Heart left ventricle (tissue), 16 donors: ENCODE data around the gene CRIM1. TPM values are rescaled to one million over a fixed set of nuclear protein-coding genes. Genes with fewer than 3 reads are reported as not detected.
A peak's percentile ranks its signal among the peaks of the same experiment; 100 is the strongest.
"Not testable (repeated sequence)": the region's sequence is repeated elsewhere in the genome, so short reads cannot be mapped to it uniquely, and the experiment has no call there.

Experiments used
- ATAC-seq, 4 donors: fragments of 200-7000 bp; cut with Tn5 transposase; one replicate each; pipeline ENCODE4 v1.9.1; 2020 to 2022; ENCODE audit warnings: moderate library complexity in 4 of 4, mild to moderate bottlenecking in 3 of 4, moderate number of reproducible peaks in 1 of 4
- DNase-seq, 5 donors: peaks; one replicate each; pipeline ENCODE4 v3.0.0-alpha.2; 2020
- H3K27ac ChIP-seq, 12 donors: fragments of 200-600 bp; sonication (generic) in 4 of 12; one replicate each; pipeline versions ENCODE4 v1.5.0 to v1.8.0; 2016 to 2022; ENCODE audit warnings: mild to moderate bottlenecking in 2 of 12
- H3K27me3 ChIP-seq, 9 donors: fragments of 200-600 bp; sonication (generic) in 2 of 9; one replicate each; pipeline versions ENCODE4 v1.5.1 to v1.8.0; 2016 to 2022; ENCODE audit warnings: mild to moderate bottlenecking in 3 of 9
- H3K36me3 ChIP-seq, 9 donors: fragments of 200-600 bp; sonication (generic) in 2 of 9; one replicate each; pipeline versions ENCODE4 v1.5.0 to v1.8.0; 2018 to 2022; ENCODE audit warnings: mild to moderate bottlenecking in 2 of 9
- H3K4me1 ChIP-seq, 12 donors: fragments of 200-600 bp; sonication (generic) in 4 of 12; one replicate each; pipeline versions ENCODE4 v1.5.0 to v1.8.0; 2016 to 2022; ENCODE audit warnings: mild to moderate bottlenecking in 3 of 12
- H3K4me3 ChIP-seq, 12 donors: fragments of 200-600 bp; sonication (generic) in 4 of 12; one replicate each; pipeline versions ENCODE4 v1.5.0 to v1.8.0; 2017 to 2022; ENCODE audit warnings: mild to moderate bottlenecking in 9 of 12, moderate library complexity in 4 of 12
- H3K9me3 ChIP-seq, 12 donors: fragments of 200-600 bp; sonication (generic) in 4 of 12; one replicate each; pipeline versions ENCODE4 v1.5.0 to v1.8.0; 2016 to 2022; ENCODE audit warnings: mild to moderate bottlenecking in 1 of 12
- CTCF ChIP-seq, 12 donors: fragments of 200-600 bp; sonication (generic) in 4 of 12; IDR thresholded peaks; one replicate each; pipeline versions ENCODE4 v1.5.0 to v1.8.0; 2018 to 2022; ENCODE audit warnings: antibody characterized with exemption in 12 of 12, mild to moderate bottlenecking in 5 of 12
- POLR2A ChIP-seq, 2 donors: fragments of 450-650 bp; IDR thresholded peaks; one replicate each; pipeline ENCODE4 v1.6.1; 2017; ENCODE audit warnings: antibody characterized with exemption in 2 of 2, mild to moderate bottlenecking in 2 of 2, moderate library complexity in 2 of 2
- WGBS, 4 donors: extraction: QIAGEN DNeasy Blood & Tissue Kit in 2 of 4; methylation state at CpG; one replicate each; pipeline versions ENCODE4 v1.1.5 to v1.1.7; 2013 to 2018; 5-methylcytosine and 5-hydroxymethylcytosine counted together
- intact Hi-C, 10 donors: fragments of 100-400 bp; cut with DNase I; formaldehyde crosslinking; loops; one replicate each; pipeline versions ENCODE4 v1.11.1 to v1.14.2; 2022
- polyA plus RNA-seq, 2 donors: library from polyadenylated mRNA; stranded (reverse); fragments of 200-250 nt; gene quantifications; one replicate each; pipeline ENCODE4 v1.2.3, GENCODE V29; 2013
- total RNA-seq, 9 donors: library from RNA; depleted of rRNA in 2 of 9; stranded (reverse); fragments of >200 nt in 2 of 9; fragmentation: NEBNext Ultra II Directional in 3 of 9; extraction: Animal tissue kit (Norgen Biotek cat#: 25700) in 3 of 9; gene quantifications; one replicate each; pipeline versions ENCODE4 v1.1.0 to v1.2.4, GENCODE V29; 2016 to 2023
- donor health status: ischemic (EF 13 %, LVEDD 7.1; RV severe dilation, severe dysfunction).
- donor health status: healthy with polysubstance abuse.
- donor health status: DM: no; HTN: yes; CAD: no.
- donor health status: DM: no; HTN: no; CAD: no.
- donor health status: ischemic (EF 25% LVEDD 6.9; RV normal size, moderate dysfunction).
- donor health status: ischemic (EF 25% LVEDD 5.7; RV mildly dilated, moderate dysfunction).
- donor health status: healthy.
- donor health status: DM: yes; HTN: yes; CAD: no.
- donor health status: ischemic (EF 35%, LVEDD 5.7; RV mildly dilated, moderate dysfunction).
- donor health status: nonischemic (EF 11% LVEDD 7.7; RV severe dilation, severe dysfunction).
- donor health status: DM: yes; HTN: yes; CAD: no.
- donor health status: PGD.
- donor health status: ischemic (EF 29% LVEDD 5.4; RV normal size, mild dysfunction).
- donor health status: nonischemic (EF 23%, LVEDD 6.1; RV moderate dilation, normal function).

The CRIM1 gene
- total and polyA plus RNA-seq, 11 donors, result 14.7 to 120 (median 81.8) TPM

DNA sequence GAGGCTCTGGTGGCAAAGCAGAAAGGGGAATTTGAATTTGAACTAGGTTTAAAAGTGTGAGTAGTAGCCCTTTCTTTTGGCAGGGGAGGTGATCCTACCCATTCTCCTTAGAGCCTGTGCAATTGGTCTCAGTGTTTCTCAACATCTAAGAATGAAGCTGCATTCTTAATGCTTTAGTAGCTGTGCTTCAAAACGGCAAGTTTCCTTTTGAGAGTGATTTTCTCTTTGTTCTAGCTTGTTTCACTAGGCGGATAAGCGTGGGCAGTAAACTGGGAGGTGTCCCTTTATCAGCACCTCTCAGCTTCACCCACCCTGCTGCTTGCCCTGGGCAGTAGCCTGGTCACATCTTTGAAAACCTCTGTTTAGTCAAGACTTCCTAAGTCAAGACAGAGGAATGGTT is 6.7 kb downstream of the CRIM1 start:
- no peaks in the 10 kb centered on the region for H3K36me3 ChIP-seq
- peaks cover 0 to 84% (median 63%) of the 10 kb centered on the region in 12 donors for H3K4me1 ChIP-seq
- H3K4me3 ChIP-seq, result no peak overlapping the region
- ATAC-seq (no peak), DNase-seq (no peak)
- no peak for TF ChIP-seq CTCF (IDR thresholded peaks at IDR 0.05)
- TF ChIP-seq POLR2A (IDR thresholded peaks at IDR 0.05), result no peak
- peaks cover 0 to 5% (median 0%) of the 10 kb centered on the region in 9 donors for H3K27me3 ChIP-seq
- intact Hi-C loops, result loop anchor here in 2 of 10 donors (5.0 kb wide), 2 partner anchors 40 to 50 kb away; no protein-coding TSS in a partner anchor
- H3K27ac ChIP-seq, result no peak overlapping the region
- H3K9me3 ChIP-seq, result no peaks in the 10 kb centered on the region
- WGBS, 4 donors, result 71 to 81% (median 76%) methylated on average over 3 of the region's 3 CpGs

- peaks cover under 1 to 91% (median 68%) of the 10 kb centered on the region in 12 donors for H3K4me1 ChIP-seq
- not testable (repeated sequence) for DNase-seq, ATAC-seq, H3K9me3 ChIP-seq, H3K36me3 ChIP-seq, H3K27ac ChIP-seq, H3K27me3 ChIP-seq, H3K4me3 ChIP-seq
- intact Hi-C loops, result loop anchor here in 2 of 10 donors (5.0 kb wide), 2 partner anchors 39 to 49 kb away; no protein-coding TSS in a partner anchor
- 89 to 100% (median 98%) methylated on average over 2 of the region's 2 CpGs for WGBS, 4 donors
Observed at GRCh38 chr2:36363085-36363484, 7.5 kb downstream of the CRIM1 start.

GRCh38 chr2:36366491-36367120 is 11.0 kb downstream of the CRIM1 start:
- 40 to 58% (median 48%) methylated on average over 3 of the region's 3 CpGs for WGBS, 4 donors
- intact Hi-C loops, result no loop called here
- TF ChIP-seq CTCF (IDR thresholded peaks at IDR 0.05) (no peak), POLR2A (IDR thresholded peaks at IDR 0.05) (no peak)
- Histone ChIP-seq H3K27ac (peak overlapping the region in 6 of 12 donors; percentile 5 to 43 (median 22)), H3K36me3 (no peaks in the 10 kb centered on the region), H3K9me3 (no peaks in the 10 kb centered on the region), H3K27me3 (no peaks in the 10 kb centered on the region), H3K4me1 (peaks cover 4 to 91% (median 67%) of the 10 kb centered on the region in 12 donors), H3K4me3 (no peak overlapping the region)
- no peak for ATAC-seq
- DNase-seq, result no peak

DNA sequence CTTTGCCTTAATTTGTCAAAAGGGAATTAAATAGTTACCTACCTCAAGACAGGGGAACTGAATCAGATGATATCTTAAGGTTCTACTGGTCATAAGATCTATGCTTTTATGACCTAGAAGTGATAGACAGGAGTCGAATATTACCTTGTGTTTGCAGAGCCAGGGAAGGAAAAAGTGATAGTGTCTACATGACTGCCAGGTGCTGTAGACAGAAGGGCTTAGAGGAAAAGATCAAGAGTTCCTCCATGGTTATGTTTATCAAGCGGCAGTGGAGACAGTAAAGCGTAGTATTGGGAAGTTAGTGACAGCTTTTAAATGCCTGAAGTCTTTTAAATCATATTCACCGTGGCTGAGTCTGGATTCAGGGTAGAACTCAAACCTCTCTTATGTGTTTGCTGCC is 11.9 kb downstream of the CRIM1 start:
- intact Hi-C loops, result no loop called here
- H3K36me3 ChIP-seq, result no peaks in the 10 kb centered on the region
- 56 to 75% (median 65%) methylated on average over 4 of the region's 4 CpGs for WGBS, 4 donors
- ATAC-seq, result no peak
- peak overlapping the region in 3 of 12 donors; percentile 4 to 32 (median 4) for H3K27ac ChIP-seq
- H3K4me1 ChIP-seq, result peaks cover 7 to 91% (median 69%) of the 10 kb centered on the region in 12 donors
- TF ChIP-seq CTCF (IDR thresholded peaks at IDR 0.05) (no peak), POLR2A (IDR thresholded peaks at IDR 0.05) (no peak)
- H3K9me3 ChIP-seq, result no peaks in the 10 kb centered on the region
- DNase-seq, result no peak
- H3K4me3 ChIP-seq, result no peak overlapping the region
- H3K27me3 ChIP-seq, result no peaks in the 10 kb centered on the region
